CD4-positive, alpha-beta T cell (primary cell): ENCODE data around the gene UNC13A. TPM values are rescaled to one million over a fixed set of nuclear protein-coding genes. Genes with fewer than 3 reads are reported as not detected.

Experiments
- ATAC-seq: fragments of 200-7000 bp; cut with Tn5 transposase; one replicate; pipeline ENCODE4 v1.10.0; 2022; ENCODE audit warnings: mild to moderate bottlenecking; ENCODE audit not compliant: poor library complexity
- CTCF ChIA-PET: fragments of 350-600 bp; sonication (Branson Sonifier 250); formaldehyde crosslinking; loops from one replicate; lab custom pipeline; 2021; ENCODE audit warnings: antibody characterized with exemption, inconsistent platforms; lab: Charles Lee
- POLR2A ChIA-PET: fragments of 350-600 bp; sonication (Branson Sonifier 250); formaldehyde crosslinking; loops from one replicate; lab custom pipeline; 2021; ENCODE audit warnings: antibody characterized with exemption, inconsistent platforms; lab: Charles Lee
- DNase-seq, 14 experiments: peaks; one replicate each; pipeline ENCODE4 v3.0.0-alpha.2; 2013 to 2020; ENCODE audit warnings: mixed read lengths in 2 of 14
- H3K27ac ChIP-seq, 2 donors: one replicate each; pipeline versions ENCODE4 v1.5.1 to v1.7.0; 2013; ENCODE audit warnings: low read length in 2 of 2, low read depth in 1 of 2, mild to moderate bottlenecking in 1 of 2
- H3K27me3 ChIP-seq, 2 experiments: 1 replicate in 1 of 2; 2 replicates in 1 of 2; pipeline versions ENCODE4 v1.6.1 to v1.7.0; 2013; ENCODE audit warnings: low read length in 2 of 2, control low read depth in 1 of 2, mild to moderate bottlenecking in 1 of 2, moderate library complexity in 1 of 2; ENCODE audit not compliant: insufficient read depth in 2 of 2, control insufficient read depth in 1 of 2
- H3K36me3 ChIP-seq: one replicate; pipeline ENCODE4 v1.6.1; 2013; ENCODE audit warnings: low read length, control low read depth; ENCODE audit not compliant: insufficient read depth
- H3K4me1 ChIP-seq: one replicate; pipeline ENCODE4 v1.6.1; 2013; ENCODE audit warnings: low read length, control low read depth; ENCODE audit not compliant: insufficient read depth
- H3K4me3 ChIP-seq: one replicate; pipeline ENCODE4 v1.5.1; 2013; ENCODE audit warnings: mild to moderate bottlenecking, low read length, moderate library complexity
- H3K9me3 ChIP-seq, 2 experiments: 1 replicate in 1 of 2; 2 replicates in 1 of 2; pipeline versions ENCODE4 v1.6.1 to v1.7.0; 2013; ENCODE audit warnings: low read length in 2 of 2, mild to moderate bottlenecking in 2 of 2, control low read depth in 1 of 2, moderate library complexity in 1 of 2; ENCODE audit not compliant: control insufficient read depth in 1 of 2, insufficient read depth in 1 of 2
- H3K27ac Mint-ChIP-seq: one replicate; pipeline ENCODE4 v1.8.0; 2020; ENCODE audit warnings: mixed read lengths
- H3K27me3 Mint-ChIP-seq: one replicate; pipeline ENCODE4 v1.8.0; 2021; ENCODE audit warnings: mixed read lengths
- H3K36me3 Mint-ChIP-seq: one replicate; pipeline ENCODE4 v1.8.0; 2021; ENCODE audit warnings: low read depth, mixed read lengths
- H3K4me1 Mint-ChIP-seq: one replicate; pipeline ENCODE4 v1.8.0; 2021; ENCODE audit warnings: low read depth, mixed read lengths
- H3K4me3 Mint-ChIP-seq: one replicate; pipeline ENCODE4 v1.8.0; 2020; ENCODE audit warnings: mild to moderate bottlenecking, mixed read lengths
- H3K9me3 Mint-ChIP-seq: one replicate; pipeline ENCODE4 v1.8.0; 2020; ENCODE audit warnings: mixed read lengths
- CTCF ChIP-seq: fragments of 200-600 bp; IDR thresholded peaks from one replicate; pipeline ENCODE4 v1.8.0; 2022; ENCODE audit warnings: antibody characterized with exemption, mild to moderate bottlenecking
- intact Hi-C, 2 experiments: fragments of 100-400 bp; cut with DNase I in 1 of 2; cut with micrococcal nuclease in 1 of 2; formaldehyde crosslinking; loops; one replicate each; pipeline versions ENCODE4 v1.15.1 to v1.9.0; 2023 to 2025; cut with DNase I, micrococcal nuclease
- total RNA-seq, 174 experiments: library from RNA in 2 of 174; stranded (reverse) in 2 of 174; gene quantifications; one replicate each; pipeline ENCODE4 v1.2.3 and lab custom pipeline; 2021 to 2026

The UNC13A gene
- total RNA-seq, 2 experiments from 2014 or later, result 0.11 to 0.14 TPM

GRCh38 chr19:17676295-17676694 lies 11.9 kb downstream of the UNC13A start:
- Mint-ChIP-seq H3K27ac (no peak overlapping the region), H3K27me3 (peaks cover 49% of the 10 kb centered on the region), H3K36me3 (no peaks in the 10 kb centered on the region), H3K4me1 (no peaks in the 10 kb centered on the region), H3K9me3 (peaks cover 2% of the 10 kb centered on the region), H3K4me3 (no peak overlapping the region)
- intact Hi-C loops, result no loop called here
- H3K9me3 ChIP-seq, result peaks cover 0 to 5% of the 10 kb centered on the region in 2 experiments
- H3K4me1 ChIP-seq, result peaks cover 10% of the 10 kb centered on the region
- ChIA-PET POLR2A (no interaction called here), CTCF (no interaction called here)
- no peak for DNase-seq
- ATAC-seq, result no peak
- H3K27ac ChIP-seq, result no peak overlapping the region
- H3K4me3 ChIP-seq, result no peak overlapping the region
- peaks cover 20 to 25% of the 10 kb centered on the region in 2 experiments for H3K27me3 ChIP-seq
- TF ChIP-seq CTCF, result no peak
- H3K36me3 ChIP-seq, result no peaks in the 10 kb centered on the region

GRCh38 chr19:17673937-17674799 lies 14.0 kb downstream of the UNC13A start:
- peaks cover 2% of the 10 kb centered on the region for H3K9me3 Mint-ChIP-seq
- no peak for DNase-seq
- POLR2A ChIA-PET, result no interaction called here

GRCh38 chr19:17671906-17672305 lies 16.2 kb downstream of the UNC13A start:
- Histone ChIP-seq H3K36me3 (no peaks in the 10 kb centered on the region), H3K9me3 (no peaks in the 10 kb centered on the region), H3K4me1 (no peaks in the 10 kb centered on the region), H3K27ac (no peak overlapping the region), H3K27me3 (peaks cover 0 to 4% of the 10 kb centered on the region in 2 experiments), H3K4me3 (no peak overlapping the region)
- Mint-ChIP-seq H3K27ac (no peak overlapping the region), H3K36me3 (no peaks in the 10 kb centered on the region), H3K27me3 (peaks cover 19% of the 10 kb centered on the region), H3K4me1 (no peaks in the 10 kb centered on the region), H3K9me3 (peaks cover 2% of the 10 kb centered on the region), H3K4me3 (no peak overlapping the region)
- ChIA-PET POLR2A (no interaction called here), CTCF (no interaction called here)
- ATAC-seq (no peak), DNase-seq (peak in 3 of 14 experiments; percentile 24 to 47 (median 25))
- no peak for TF ChIP-seq CTCF
- intact Hi-C loops, result no loop called here

More at GRCh38 chr19:17673937-17674799, 14.0 kb downstream of the UNC13A start:
- CTCF ChIA-PET, result no interaction called here
- no peaks in the 10 kb centered on the region for H3K4me1 ChIP-seq
- H3K4me1 Mint-ChIP-seq, result no peaks in the 10 kb centered on the region
- ATAC-seq, result no peak
- no peak overlapping the region for H3K27ac ChIP-seq
- intact Hi-C loops, result no loop called here
- no peaks in the 10 kb centered on the region for H3K36me3 ChIP-seq
- no peak overlapping the region for H3K27ac Mint-ChIP-seq
- TF ChIP-seq CTCF, result no peak
- H3K27me3 ChIP-seq, result peaks cover 0 to 9% of the 10 kb centered on the region in 2 experiments
- no peaks in the 10 kb centered on the region for H3K9me3 ChIP-seq
- H3K36me3 Mint-ChIP-seq, result no peaks in the 10 kb centered on the region
- H3K27me3 Mint-ChIP-seq, result peaks cover 34% of the 10 kb centered on the region
- H3K4me3 Mint-ChIP-seq, result no peak overlapping the region
- H3K4me3 ChIP-seq, result no peak overlapping the region
